HG03575 (cell line): Measurements from ENCODE around the gene RFPL2.
"Not testable (repeated sequence)": the region's sequence is repeated elsewhere in the genome, so short reads cannot be mapped to it uniquely, and the experiment has no call there.

Experiments
- ATAC-seq: cut with Tn5 transposase; IDR thresholded peaks from one replicate; pipeline ENCODE4 v1.9.1; 2021; ENCODE audit not compliant: unreplicated experiment, insufficient number of reproducible peaks, low FRiP score; ENCODE audit errors: extremely low read depth

The RFPL2 gene

GRCh38 chr22:32206774-32207758 lies 2.2 kb upstream of the RFPL2 start:
- ATAC-seq, result no peak

DNA sequence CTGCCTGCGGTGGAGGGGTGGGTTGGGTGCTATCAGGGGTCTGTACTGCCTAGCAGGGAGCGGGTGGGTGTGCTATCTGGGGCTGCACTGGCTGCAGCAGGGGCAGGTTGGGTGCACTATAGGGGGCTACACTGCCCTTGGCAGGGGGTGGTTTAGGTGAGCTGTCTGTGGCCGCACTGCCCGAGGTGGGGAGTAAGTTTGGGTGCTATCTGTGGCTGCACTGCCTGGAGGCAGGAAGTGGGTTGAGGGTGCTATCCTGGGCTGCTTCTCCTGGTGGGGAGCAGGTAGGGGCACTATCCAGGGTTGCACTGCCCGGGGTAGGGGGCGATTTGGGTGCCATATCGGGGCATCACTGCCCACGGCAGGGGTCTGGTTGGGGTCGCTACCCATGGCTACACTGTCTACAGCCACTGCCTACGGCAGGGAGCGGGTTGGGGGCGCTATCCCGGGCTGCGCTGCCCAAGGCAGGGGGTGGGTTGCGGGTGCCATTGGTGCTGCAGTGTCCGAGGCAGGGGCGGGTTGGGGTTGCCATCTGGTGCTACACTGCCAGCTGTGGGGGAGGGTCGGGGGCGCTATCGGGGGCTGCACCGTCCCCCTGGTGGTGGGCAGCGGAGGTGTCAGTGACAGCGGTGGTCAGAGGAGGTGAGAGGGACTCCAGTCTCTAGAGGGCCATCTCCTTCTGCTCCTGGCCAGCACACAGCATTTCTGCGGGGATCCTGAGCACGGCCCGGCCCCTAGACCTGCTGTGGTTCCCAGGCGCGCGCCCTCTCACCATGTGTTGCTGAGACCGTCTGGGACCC lies 1.3 kb upstream of the RFPL2 start:
- no peak for ATAC-seq

DNA sequence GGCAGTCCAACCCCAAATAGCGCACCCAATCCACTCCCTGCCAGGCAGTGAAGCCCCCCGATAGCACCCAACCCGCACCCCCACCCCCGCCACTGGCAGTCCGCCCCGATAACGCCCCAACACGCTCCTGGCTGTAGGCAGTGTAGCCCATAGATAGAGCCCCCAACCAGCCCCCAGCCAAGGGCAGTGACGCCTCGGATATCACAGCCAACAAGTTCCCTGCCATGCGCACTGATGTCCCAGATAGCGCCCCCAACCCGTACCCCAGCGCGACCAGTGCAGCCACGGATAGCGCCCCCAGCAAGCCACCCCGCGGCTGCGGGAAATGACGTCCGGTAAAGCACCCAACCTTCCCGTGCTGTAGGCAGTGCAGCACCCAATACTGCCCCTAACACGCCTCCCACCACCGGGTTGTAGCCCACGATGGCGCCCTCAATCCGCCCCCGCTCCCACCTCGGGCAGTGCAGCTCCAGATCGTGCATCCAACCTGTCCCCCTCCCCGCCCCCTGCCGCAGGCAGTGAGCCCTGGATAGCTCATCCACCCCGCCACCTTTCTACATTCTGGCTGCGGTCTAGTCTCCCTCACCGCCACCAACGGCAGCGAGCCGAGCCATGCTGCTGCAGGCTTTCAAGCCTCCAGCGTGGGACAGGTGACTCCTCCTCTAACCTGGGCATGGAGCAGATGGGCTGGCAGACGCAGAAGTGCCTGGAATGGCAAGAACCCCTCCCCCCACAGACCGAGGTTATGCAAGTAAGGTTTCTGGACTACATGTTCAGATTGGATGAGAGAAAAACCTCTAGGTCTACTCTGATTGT lies 625 bp downstream of the RFPL2 start:
- no peak for ATAC-seq

DNA sequence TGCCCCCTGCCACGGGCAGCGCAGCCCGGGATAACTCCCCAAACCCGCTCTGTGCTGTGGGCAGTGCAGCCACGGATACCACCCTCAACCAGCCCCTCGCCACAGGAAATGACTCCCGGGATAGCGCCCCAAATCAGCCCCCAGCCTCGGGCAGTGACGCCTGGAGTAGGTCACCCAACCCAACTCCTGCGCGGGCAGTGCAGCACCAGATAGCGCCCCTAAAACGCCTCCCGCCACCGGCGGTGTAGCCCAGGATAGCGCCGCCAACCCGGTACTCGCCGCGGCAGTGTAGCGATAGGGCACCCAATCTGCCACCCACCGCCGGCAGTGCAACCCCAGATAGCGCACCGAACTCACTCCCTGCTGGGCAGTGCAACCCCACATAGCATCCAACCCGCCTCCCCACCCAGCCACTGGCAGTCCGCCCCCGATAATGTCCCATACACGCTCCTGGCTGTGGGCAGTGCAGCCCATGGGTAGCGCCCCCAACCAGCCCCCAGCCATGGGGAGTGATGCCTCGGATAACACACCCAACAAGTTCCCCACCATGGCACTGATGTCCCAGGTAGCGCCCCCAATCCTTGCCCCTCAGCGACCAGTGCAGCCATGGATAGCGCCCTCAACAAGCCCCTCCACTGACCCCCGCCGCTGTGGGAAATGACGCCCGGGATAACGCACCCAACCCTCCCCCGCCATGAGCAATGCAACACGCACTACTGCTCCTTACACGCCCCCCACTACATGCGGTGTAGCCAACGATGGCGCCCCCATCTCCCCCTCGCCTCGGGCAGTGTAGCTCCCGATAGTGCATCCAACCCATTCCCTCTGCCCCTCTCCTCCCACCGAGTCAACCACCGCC lies 1.5 kb downstream of the RFPL2 start:
- no peak for ATAC-seq

- ATAC-seq, result no peak
These were observed 2.2 kb downstream of the RFPL2 start for GRCh38 chr22:32202539-32203180.

GRCh38 chr22:32202161-32202538 lies 2.7 kb downstream of the RFPL2 start:
- ATAC-seq, result no peak

GRCh38 chr22:32200752-32201151 lies 4.1 kb downstream of the RFPL2 start:
- no peak for ATAC-seq

- ATAC-seq, result no peak
These were observed 4.9 kb downstream of the RFPL2 start for GRCh38 chr22:32199961-32200360.

GRCh38 chr22:32199341-32199740 lies 5.5 kb downstream of the RFPL2 start:
- no peak for ATAC-seq

- not testable (repeated sequence) for ATAC-seq
These were observed 7.2 kb downstream of the RFPL2 start for GRCh38 chr22:32197553-32198226.

GRCh38 chr22:32195900-32196299 lies 9.0 kb downstream of the RFPL2 start:
- ATAC-seq, result not testable (repeated sequence)

DNA sequence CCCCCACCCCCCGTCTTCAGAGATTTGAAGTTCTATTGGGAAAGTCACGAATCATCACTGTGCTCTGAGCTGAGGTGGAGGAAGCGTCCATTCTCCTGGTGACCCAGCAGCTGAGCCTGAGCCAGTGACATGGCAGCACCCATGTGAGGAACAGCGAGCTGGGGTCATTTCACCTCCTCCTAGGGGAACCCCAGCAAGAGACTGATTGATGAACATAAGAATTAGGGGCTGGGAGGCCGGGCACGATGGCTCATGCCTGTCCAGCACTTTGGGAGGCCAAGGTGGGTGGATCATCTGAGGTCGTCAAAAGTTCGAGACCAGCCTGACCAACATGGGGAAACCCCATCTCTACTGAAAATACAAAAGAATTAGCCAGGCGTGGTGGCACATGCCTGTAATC lies 11.5 kb downstream of the RFPL2 start:
- ATAC-seq, result not testable (repeated sequence)

- ATAC-seq, result not testable (repeated sequence)
These were observed 13.9 kb downstream of the RFPL2 start for GRCh38 chr22:32191021-32191420.

DNA sequence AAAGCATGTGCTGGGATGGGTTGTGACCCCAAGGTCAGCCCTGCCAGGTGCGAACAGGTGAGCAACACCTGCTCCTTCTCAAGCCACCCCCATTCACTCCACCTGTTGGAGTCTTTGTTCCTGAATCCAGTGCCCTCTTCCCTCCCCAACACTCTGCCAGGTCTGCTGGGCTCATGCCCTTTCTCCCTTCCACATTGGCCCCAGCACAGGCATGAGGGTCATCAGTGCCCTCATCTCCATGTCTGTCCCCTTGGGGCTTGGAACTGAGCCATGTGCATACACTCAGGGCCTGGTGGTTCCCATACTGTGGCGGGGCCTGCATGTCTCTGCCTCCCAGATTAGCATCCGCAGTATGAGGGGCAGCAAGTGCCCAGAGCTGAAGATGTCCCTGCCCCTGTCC lies 19.1 kb downstream of the RFPL2 start:
- ATAC-seq, result no peak

- ATAC-seq, result no peak
These were observed 21.2 kb downstream of the RFPL2 start for GRCh38 chr22:32183625-32184024.

DNA sequence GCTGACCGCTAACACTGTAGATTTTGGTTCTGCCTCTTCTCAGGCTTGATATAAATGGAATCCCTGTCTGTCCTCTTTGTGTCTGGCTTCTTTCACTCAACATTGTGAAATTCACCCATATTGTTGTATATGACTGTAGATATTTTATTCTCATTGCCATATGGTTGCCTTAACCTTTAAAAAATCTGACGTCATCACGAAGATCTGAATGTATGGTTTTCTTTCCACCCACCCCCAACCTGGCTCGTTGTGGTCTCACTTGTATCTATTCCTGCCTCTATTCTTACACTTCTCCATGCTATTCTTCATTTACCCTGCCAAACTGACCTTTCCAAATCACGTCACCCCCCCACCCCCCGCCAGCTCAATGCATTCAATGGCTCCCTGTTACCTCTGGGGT lies 23.8 kb downstream of the RFPL2 start:
- ATAC-seq, result no peak

GRCh38 chr22:32177221-32177765 lies 27.6 kb downstream of the RFPL2 start:
- ATAC-seq, result no peak
